H1 (cell line): Measurements from ENCODE around the gene THOC5. TPM values are rescaled to one million over a fixed set of nuclear protein-coding genes. Genes with fewer than 3 reads are reported as not detected.
A peak's percentile ranks its signal among the peaks of the same experiment; 100 is the strongest.

Experiments used
- CTCF ChIA-PET: fragments of 300-600 bp; sonication (Branson Sonifier 250); formaldehyde crosslinking; loops from one replicate; lab custom pipeline; 2021; ENCODE audit not compliant: partially characterized antibody; lab: Charles Lee
- POLR2A ChIA-PET: fragments of 300-600 bp; sonication (Branson Sonifier 250); formaldehyde crosslinking; loops from one replicate; lab custom pipeline; 2021; ENCODE audit warnings: inconsistent platforms; ENCODE audit not compliant: partially characterized antibody; lab: Charles Lee
- DNase-seq, 2 experiments: peaks; one replicate each; pipeline versions ENCODE4 v3.0.0 to v3.0.0-alpha.2; 2010 to 2022; ENCODE audit warnings: low spot score in 2 of 2, low read depth in 1 of 2, mixed read lengths in 1 of 2
- FAIRE-seq: peaks from 2 replicates; lab custom pipeline; 2011; peaks lifted over from hg19 to GRCh38; lab: Jason Lieb, UNC
- H2AFZ ChIP-seq: 2 replicates; pipeline ENCODE4 v1.8.1; 2012; ENCODE audit warnings: low read length, inconsistent platforms
- H2AK5ac ChIP-seq: 2 replicates; pipeline ENCODE4 v1.6.1; 2013; ENCODE audit warnings: low read depth, low read length
- H2BK120ac ChIP-seq: replicated peaks from 2 replicates; pipeline ENCODE3; 2013; ENCODE audit warnings: low read depth, low read length, inconsistent platforms
- H2BK12ac ChIP-seq: 2 replicates; pipeline ENCODE4 v1.6.1; 2013; ENCODE audit warnings: low read depth, low read length
- H2BK15ac ChIP-seq: 2 replicates; pipeline ENCODE4 v1.6.1; 2013; ENCODE audit warnings: low read length
- H2BK20ac ChIP-seq: 2 replicates; pipeline ENCODE4 v1.6.1; 2013; ENCODE audit warnings: low read length
- H2BK5ac ChIP-seq: 2 replicates; pipeline ENCODE4 v1.6.1; 2013; ENCODE audit warnings: low read depth, low read length
- H3K14ac ChIP-seq: 2 replicates; pipeline ENCODE4 v1.6.1; 2013; ENCODE audit warnings: inconsistent platforms; ENCODE audit not compliant: insufficient read length
- H3K18ac ChIP-seq: 2 replicates; pipeline ENCODE4 v1.6.1; 2013; ENCODE audit warnings: low read length; ENCODE audit errors: extremely low read depth
- H3K23ac ChIP-seq: 2 replicates; pipeline ENCODE4 v1.6.1; 2013; ENCODE audit warnings: inconsistent platforms; ENCODE audit not compliant: insufficient read length
- H3K23me2 ChIP-seq: 2 replicates; pipeline ENCODE4 v1.6.1; 2013; ENCODE audit warnings: low read depth, low read length
- H3K27ac ChIP-seq: 2 replicates; pipeline ENCODE4 v1.6.1; 2011; ENCODE audit warnings: low read depth, low read length, inconsistent platforms
- H3K27me3 ChIP-seq, 4 experiments: replicated peaks in 1 of 4; 1 replicate in 1 of 4; 2 replicates in 3 of 4; pipeline versions ENCODE4 v1.6.1 to v1.8.1; 2011 to 2013; ENCODE audit warnings: low read length in 3 of 4, mild to moderate bottlenecking in 3 of 4, inconsistent platforms in 2 of 4, mixed read lengths in 2 of 4, moderate library complexity in 1 of 4; ENCODE audit not compliant: control insufficient read depth in 3 of 4, insufficient read depth in 3 of 4; ENCODE audit errors: extremely low read depth in 1 of 4
- H3K36me3 ChIP-seq, 4 experiments: 2 replicates each; pipeline versions ENCODE4 v1.6.1 to v1.8.1; 2011 to 2013; ENCODE audit warnings: mild to moderate bottlenecking in 4 of 4, low read length in 3 of 4, moderate library complexity in 2 of 4, control low read depth in 1 of 4, inconsistent platforms in 1 of 4; ENCODE audit not compliant: insufficient read depth in 4 of 4, control insufficient read depth in 2 of 4
- H3K4ac ChIP-seq: replicated peaks from 2 replicates; pipeline ENCODE3; 2013; ENCODE audit warnings: low read length, low read depth, mixed read lengths, inconsistent platforms; ENCODE audit not compliant: insufficient read length
- H3K4me1 ChIP-seq, 4 experiments: replicated peaks in 1 of 4; 1 replicate in 1 of 4; 2 replicates in 3 of 4; pipeline versions ENCODE4 v1.6.1 to v1.8.1; 2011 to 2013; ENCODE audit warnings: low read length in 3 of 4, inconsistent platforms in 2 of 4, mixed read lengths in 1 of 4; ENCODE audit not compliant: insufficient read depth in 4 of 4, control insufficient read depth in 3 of 4
- H3K4me2 ChIP-seq, 2 experiments: 2 replicates each; pipeline versions ENCODE4 v1.6.1 to v1.8.1; 2011 to 2013; ENCODE audit warnings: low read depth in 2 of 2, low read length in 2 of 2, control low read depth in 1 of 2, inconsistent platforms in 1 of 2, mild to moderate bottlenecking in 1 of 2; ENCODE audit not compliant: insufficient read depth in 1 of 2
- H3K4me3 ChIP-seq, 4 experiments: fragments of 200-600, 300-600 bp in 1 of 4; sonication (generic), shearing (Covaris generic), sonication (Bioruptor Twin) in 1 of 4; 2 replicates each; pipeline versions ENCODE4 v1.5.1 to v1.8.1; 2011 to 2016; ENCODE audit warnings: low read length in 4 of 4, low read depth in 3 of 4, control low read depth in 2 of 4, inconsistent platforms in 2 of 4, mild to moderate bottlenecking in 2 of 4, mixed read lengths in 1 of 4, moderate library complexity in 1 of 4; ENCODE audit not compliant: insufficient read depth in 2 of 4; ENCODE audit errors: extremely low read depth in 1 of 4
- H3K56ac ChIP-seq: replicated peaks from 2 replicates; pipeline ENCODE3; 2013; ENCODE audit warnings: low read depth, mild to moderate bottlenecking, mixed read lengths, low read length, inconsistent platforms; ENCODE audit not compliant: insufficient read length
- H3K79me1 ChIP-seq: 2 replicates; pipeline ENCODE4 v1.6.1; 2013; ENCODE audit warnings: low read depth, low read length, control low read depth
- H3K79me2 ChIP-seq, 2 experiments: 2 replicates each; pipeline versions ENCODE4 v1.6.1 to v1.8.1; 2012 to 2013; ENCODE audit warnings: low read length in 2 of 2, mild to moderate bottlenecking in 2 of 2, inconsistent platforms in 1 of 2; ENCODE audit not compliant: insufficient read depth in 2 of 2, control insufficient read depth in 1 of 2
- H3K9ac ChIP-seq, 4 experiments: replicated peaks in 1 of 4; 1 replicate in 1 of 4; 2 replicates in 3 of 4; pipeline versions ENCODE4 v1.6.1 to v1.8.1; 2011 to 2013; ENCODE audit warnings: low read depth in 3 of 4, low read length in 3 of 4, control low read depth in 2 of 4, mild to moderate bottlenecking in 2 of 4, moderate library complexity in 2 of 4, inconsistent platforms in 1 of 4; ENCODE audit errors: extremely low read depth in 1 of 4
- H3K9me3 ChIP-seq, 2 experiments: 2 replicates each; pipeline versions ENCODE4 v1.6.1 to v1.8.1; 2012 to 2013; ENCODE audit warnings: mild to moderate bottlenecking in 2 of 2, moderate library complexity in 2 of 2, control low read depth in 1 of 2, inconsistent platforms in 1 of 2, low read depth in 1 of 2, low read length in 1 of 2, mixed read lengths in 1 of 2; ENCODE audit not compliant: insufficient read depth in 2 of 2
- H4K20me1 ChIP-seq, 2 experiments: replicated peaks in 1 of 2; 2 replicates each; pipeline versions ENCODE3 to v1.8.1; 2011 to 2013; ENCODE audit warnings: inconsistent platforms in 2 of 2, low read length in 2 of 2, mild to moderate bottlenecking in 1 of 2; ENCODE audit not compliant: insufficient read depth in 2 of 2, control insufficient read depth in 1 of 2
- H4K5ac ChIP-seq: 2 replicates; pipeline ENCODE4 v1.6.1; 2013; ENCODE audit warnings: low read length, low read depth, mixed read lengths, inconsistent platforms; ENCODE audit not compliant: insufficient read length
- H4K8ac ChIP-seq: 2 replicates; pipeline ENCODE4 v1.8.0; 2013; ENCODE audit warnings: mild to moderate bottlenecking, moderate library complexity, low read length, inconsistent platforms; ENCODE audit not compliant: insufficient read depth; ENCODE audit errors: extremely low read depth
- H4K91ac ChIP-seq: replicated peaks from 2 replicates; pipeline ENCODE3; 2013; ENCODE audit warnings: low read length, mixed read lengths, inconsistent platforms; ENCODE audit not compliant: insufficient read length
- ATF2 ChIP-seq: IDR thresholded peaks from 2 replicates; pipeline ENCODE4 v1.6.1; 2012; ENCODE audit warnings: low read length, inconsistent platforms
- CBX5 ChIP-seq: fragments of 300-800, 300-1000 bp; sonication (generic); IDR thresholded peaks from 2 replicates; pipeline ENCODE4 v1.7.1; 2016; ENCODE audit warnings: antibody characterized with exemption, low read length, low read depth
- CEBPB ChIP-seq: IDR thresholded peaks from 2 replicates; pipeline ENCODE4 v1.6.1; 2012; ENCODE audit warnings: low read depth, low read length
- CHD1 ChIP-seq: IDR thresholded peaks from 2 replicates; pipeline ENCODE4 v1.6.1; 2012; ENCODE audit warnings: low read depth, low read length, improper control_type of control experiment
- HDAC2 ChIP-seq, 2 experiments: fragments of 300-600 bp in 1 of 2; sonication (generic) in 1 of 2; IDR thresholded peaks; 2 replicates each; pipeline ENCODE4 v1.6.1; 2011 to 2012; ENCODE audit warnings: low read depth in 2 of 2, low read length in 2 of 2, mild to moderate bottlenecking in 2 of 2, moderate library complexity in 2 of 2, borderline replicate concordance in 1 of 2, inconsistent platforms in 1 of 2
- JUND ChIP-seq: IDR thresholded peaks from 2 replicates; pipeline ENCODE4 v1.6.1; 2011; ENCODE audit warnings: mild to moderate bottlenecking, improper control_type of control experiment, low read length
- KDM5A ChIP-seq: fragments of 200-600 bp; IDR thresholded peaks from 2 replicates; pipeline ENCODE4 v1.7.1; 2012; ENCODE audit warnings: mild to moderate bottlenecking, low read length, inconsistent platforms, mixed read lengths
- SP1 ChIP-seq: IDR thresholded peaks from 2 replicates; pipeline ENCODE4 v1.6.1; 2011; ENCODE audit warnings: low read depth, low read length
- TAF1 ChIP-seq: IDR thresholded peaks from 2 replicates; pipeline ENCODE4 v1.6.1; 2011; ENCODE audit warnings: mild to moderate bottlenecking, low read depth, low read length
- TAF7 ChIP-seq: optimal IDR thresholded peaks from 2 replicates; pipeline ENCODE3; 2011; ENCODE audit warnings: low read depth, mild to moderate bottlenecking, inconsistent platforms, low read length, moderate library complexity, borderline replicate concordance
- TEAD4 ChIP-seq: IDR thresholded peaks from 2 replicates; pipeline ENCODE4 v1.6.1; 2012; ENCODE audit warnings: low read depth, low read length, inconsistent platforms, mixed read lengths
- WGBS, 2 experiments: shearing (Covaris generic) in 1 of 2; methylation state at CpG; one replicate each; pipeline versions ENCODE4 v1.1.6 to v1.1.7; 2013 to 2015; ENCODE audit warnings: low lambda C conversion rate in 2 of 2, mixed read lengths in 2 of 2, inconsistent platforms in 1 of 2, low coverage in 1 of 2, missing lambda C conversion rate in 1 of 2; ENCODE audit not compliant: insufficient replicate concordance in 2 of 2, insufficient coverage in 1 of 2, insufficient read length in 1 of 2; ENCODE audit errors: extremely low coverage in 1 of 2, missing lambda C conversion rate in 1 of 2; 5-methylcytosine and 5-hydroxymethylcytosine counted together
- polyA plus RNA-seq, 7 experiments: library from polyadenylated mRNA; depleted of rRNA in 3 of 7; stranded (reverse) in 5 of 7; unstranded in 2 of 7; fragments of >200 nt in 5 of 7; fragments of 200-250 nt in 2 of 7; gene quantifications; 1 replicate in 5 of 7; 2 replicates in 1 of 7; 4 replicates in 1 of 7; pipeline versions ENCODE4 v1.2.1 to v1.2.3, GENCODE V29; 2011 to 2013; ENCODE audit warnings: missing spikeins in 2 of 7, mixed read lengths in 2 of 7
- total RNA-seq: library from RNA; stranded (reverse); fragmentation: NEBNext Ultra II Directional; extraction: Animal tissue kit (Norgen Biotek cat#: 25700); gene quantifications from 2 replicates; pipeline ENCODE4 v1.2.1, GENCODE V29; 2021

THOC5 gene
- total and polyA plus RNA-seq, 2 of the 8 experiments (the other 6 are each of a cell fraction or from before 2014, with no cell fraction given), result 27.7 to 65.7 TPM

DNA sequence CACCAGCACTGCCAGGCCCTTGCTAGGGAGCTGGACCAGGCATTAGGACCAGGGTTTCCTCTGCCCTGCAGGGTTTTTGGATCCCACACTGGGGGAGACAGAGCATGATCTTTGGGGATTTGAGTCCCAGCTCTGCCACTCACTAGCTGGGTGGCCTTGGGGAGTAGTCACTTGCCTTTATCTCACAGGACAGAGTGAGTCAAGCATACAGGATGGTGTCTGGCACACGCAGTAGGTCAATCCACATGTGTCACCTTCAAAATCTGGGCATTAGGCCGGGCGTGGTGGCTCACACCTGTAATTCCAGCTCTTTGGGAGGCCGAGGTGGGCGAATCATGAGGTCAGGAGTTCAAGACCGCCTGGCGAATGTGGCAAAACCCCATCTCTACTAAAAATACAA, 70.8 kb downstream of the THOC5 start:
- H2BK12ac ChIP-seq, result peak overlapping the region; percentile 88; the same call in 1 of the 2 replicates
- FAIRE-seq (no peak), DNase-seq (no peak)
- no peak overlapping the region for H3K9ac ChIP-seq
- H3K4me3 ChIP-seq, result no peak overlapping the region
- TF ChIP-seq TAF1, result no peak
- no peak for TF ChIP-seq SP1
- no peak for TF ChIP-seq CBX5
- TF ChIP-seq CEBPB, result no peak
- no peak for TF ChIP-seq TEAD4
- no peak for TF ChIP-seq KDM5A
- no peak for TF ChIP-seq ATF2
- no peak for TF ChIP-seq CHD1
- no peak for TF ChIP-seq HDAC2 (IDR thresholded peaks at IDR 0.05; ENCODE audit: borderline replicate concordance in 1 of 2, low read depth in 2 of 2, low read length in 2 of 2)
- no peak for TF ChIP-seq TAF7
- no peak for TF ChIP-seq JUND
- no peak overlapping the region for H2BK120ac ChIP-seq
- H4K20me1 ChIP-seq, result peaks cover 4 to 5% of the 10 kb centered on the region in 2 experiments
- no peak overlapping the region for H4K91ac ChIP-seq
- H2AK5ac ChIP-seq, result peak overlapping the region; percentile 56; the same call in 1 of the 2 replicates
- POLR2A ChIA-PET, result interaction anchor here (1.0 to 3.7 kb wide), 6 partner anchors 12 to 70 kb away, joined by 3 to 36 read pairs (median 6); partner anchors contain the start of gene THOC5
- H3K27ac ChIP-seq, result no peak overlapping the region
- no peak overlapping the region for H3K14ac ChIP-seq
- peaks cover 0 to 12% (median 5%) of the 10 kb centered on the region in 4 experiments; a peak in 4 of 8 replicates for H3K36me3 ChIP-seq
- peaks cover 26 to 50% (median 48%) of the 10 kb centered on the region in 4 experiments for H3K27me3 ChIP-seq
- no peaks in the 10 kb centered on the region for H3K79me1 ChIP-seq
- H2BK15ac ChIP-seq, result peak overlapping the region; percentile 98; the same call in 1 of the 2 replicates
- 93% methylated on average over 7 of the region's 7 CpGs; no CpG with 5 or more reads in 1 of the 2 experiments for WGBS, 2 experiments
- peaks cover 19% of the 10 kb centered on the region; the same call in 1 of the 2 replicates for H3K23me2 ChIP-seq
- peak overlapping the region; percentile 15; the same call in 1 of the 2 replicates for H4K8ac ChIP-seq
- H3K56ac ChIP-seq, result no peak overlapping the region
- H3K4me2 ChIP-seq, result no peak overlapping the region; a peak in 1 of 4 replicates
- CTCF ChIA-PET, result interaction anchor here (0.6 to 6.2 kb wide), 10 partner anchors 12 to 119 kb away, joined by 3 to 42 read pairs (median 4); no protein-coding TSS in a partner anchor
- no peak overlapping the region for H2AFZ ChIP-seq
- H4K5ac ChIP-seq, result no peak overlapping the region
- no peak overlapping the region for H2BK20ac ChIP-seq
- H3K18ac ChIP-seq, result no peak overlapping the region
- peaks cover 0 to 11% of the 10 kb centered on the region in 2 experiments; a peak in 2 of 4 replicates for H3K9me3 ChIP-seq
- peaks cover 11 to 26% (median 19%) of the 10 kb centered on the region in 4 experiments for H3K4me1 ChIP-seq
- no peak overlapping the region for H3K23ac ChIP-seq
- no peak overlapping the region for H2BK5ac ChIP-seq
- H3K4ac ChIP-seq, result no peak overlapping the region
- no peaks in the 10 kb centered on the region for H3K79me2 ChIP-seq
